Left lung (tissue), 10 donors: ENCODE results near the gene LRMDA. TPM values are rescaled to one million over a fixed set of nuclear protein-coding genes. Genes with fewer than 3 reads are reported as not detected.
A peak's percentile ranks its signal among the peaks of the same experiment; 100 is the strongest.

Experiments
- ATAC-seq: fragments of 200-7000 bp; cut with Tn5 transposase; one replicate; pipeline ENCODE4 v1.9.1; 2020; ENCODE audit warnings: moderate library complexity
- DNase-seq, 4 donors: peaks; one replicate each; pipeline ENCODE4 v3.0.0-alpha.2; 2013 to 2020
- H3K27ac ChIP-seq, 2 donors: fragments of 200-600 bp; sonication (generic) in 1 of 2; one replicate each; pipeline versions ENCODE4 v1.5.0 to v1.8.0; 2020 to 2021
- H3K27me3 ChIP-seq, 2 donors: fragments of 200-600 bp; sonication (generic) in 1 of 2; one replicate each; pipeline versions ENCODE4 v1.5.0 to v1.8.0; 2020 to 2021
- H3K36me3 ChIP-seq, 2 donors: fragments of 200-600 bp; sonication (generic) in 1 of 2; one replicate each; pipeline versions ENCODE4 v1.5.0 to v1.8.0; 2020 to 2021
- H3K4me1 ChIP-seq, 2 donors: fragments of 200-600 bp; one replicate each; pipeline ENCODE4 v1.8.0; 2021
- H3K4me3 ChIP-seq, 2 donors: fragments of 200-600 bp; sonication (generic) in 1 of 2; one replicate each; pipeline versions ENCODE4 v1.5.0 to v1.8.0; 2020 to 2021; ENCODE audit warnings: mild to moderate bottlenecking in 1 of 2
- H3K9me3 ChIP-seq, 2 donors: fragments of 200-600 bp; sonication (generic) in 1 of 2; one replicate each; pipeline versions ENCODE4 v1.5.0 to v1.8.0; 2020 to 2021
- intact Hi-C, 2 donors: fragments of 100-400 bp; cut with DNase I; formaldehyde crosslinking; loops; one replicate each; pipeline versions ENCODE4 v1.11.2 to v1.14.2; 2022
- polyA plus RNA-seq, 6 donors: library from polyadenylated mRNA; unstranded; fragments of 120-200 nt; gene quantifications; one replicate each; pipeline ENCODE4 v1.2.1, GENCODE V29; 2013; ENCODE audit not compliant: insufficient read length in 6 of 6
- total RNA-seq, 2 donors: library from RNA; stranded (reverse); fragmentation: NEBNext Ultra II Directional; extraction: Animal tissue kit (Norgen Biotek cat#: 25700); gene quantifications; one replicate each; pipeline ENCODE4 v1.2.1, GENCODE V29; 2021
- TF ChIP-seq, protein P1 (sequence below), 2 donors: fragments of 200-600 bp; sonication (generic) in 1 of 2; IDR thresholded peaks; one replicate each; pipeline versions ENCODE4 v1.5.0 to v1.8.0; 2021; ENCODE audit warnings: antibody characterized with exemption in 2 of 2
- donor health status: DM: no; HTN: yes; CAD: no.
- donor health status: DM: no; HTN: no; CAD: no.

The LRMDA gene
- total and polyA plus RNA-seq, 8 donors, result 13.9 to 23.6 (median 18.7) TPM

DNA sequence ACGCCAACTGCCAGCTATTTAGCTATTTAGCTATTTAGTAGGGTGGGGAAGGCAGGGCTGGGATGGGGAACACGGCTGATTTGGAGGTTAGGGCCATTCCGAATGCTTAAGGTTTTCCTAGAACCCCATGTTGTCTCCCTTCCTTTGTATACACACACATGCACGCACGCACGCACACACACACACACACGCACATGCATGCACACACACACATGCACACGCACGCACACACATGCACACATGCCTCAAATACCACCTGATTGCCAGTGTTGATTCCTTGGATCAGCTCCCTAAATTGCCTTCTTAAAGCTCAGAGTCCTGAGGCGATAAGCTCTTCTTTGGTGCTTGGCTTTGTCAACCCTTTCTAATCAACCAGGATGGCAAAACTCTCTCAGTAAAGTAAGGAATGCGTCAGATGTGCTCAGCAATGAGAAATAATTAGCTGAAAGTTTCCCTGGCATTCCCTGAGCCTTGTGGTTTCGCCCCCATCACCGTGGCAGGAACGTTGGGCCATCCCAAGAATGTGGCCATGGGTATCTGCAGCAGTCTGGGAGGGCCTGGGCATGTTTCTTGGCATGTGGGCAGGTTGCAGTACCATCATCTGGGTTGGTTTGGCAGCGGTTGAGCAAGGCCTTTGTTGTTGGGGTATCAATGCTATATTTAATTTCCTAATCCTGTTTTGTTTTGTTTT, 305.6 kb downstream of the LRMDA start:
- TF ChIP-seq, protein P1, sequence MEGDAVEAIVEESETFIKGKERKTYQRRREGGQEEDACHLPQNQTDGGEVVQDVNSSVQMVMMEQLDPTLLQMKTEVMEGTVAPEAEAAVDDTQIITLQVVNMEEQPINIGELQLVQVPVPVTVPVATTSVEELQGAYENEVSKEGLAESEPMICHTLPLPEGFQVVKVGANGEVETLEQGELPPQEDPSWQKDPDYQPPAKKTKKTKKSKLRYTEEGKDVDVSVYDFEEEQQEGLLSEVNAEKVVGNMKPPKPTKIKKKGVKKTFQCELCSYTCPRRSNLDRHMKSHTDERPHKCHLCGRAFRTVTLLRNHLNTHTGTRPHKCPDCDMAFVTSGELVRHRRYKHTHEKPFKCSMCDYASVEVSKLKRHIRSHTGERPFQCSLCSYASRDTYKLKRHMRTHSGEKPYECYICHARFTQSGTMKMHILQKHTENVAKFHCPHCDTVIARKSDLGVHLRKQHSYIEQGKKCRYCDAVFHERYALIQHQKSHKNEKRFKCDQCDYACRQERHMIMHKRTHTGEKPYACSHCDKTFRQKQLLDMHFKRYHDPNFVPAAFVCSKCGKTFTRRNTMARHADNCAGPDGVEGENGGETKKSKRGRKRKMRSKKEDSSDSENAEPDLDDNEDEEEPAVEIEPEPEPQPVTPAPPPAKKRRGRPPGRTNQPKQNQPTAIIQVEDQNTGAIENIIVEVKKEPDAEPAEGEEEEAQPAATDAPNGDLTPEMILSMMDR (IDR thresholded peaks at IDR 0.05), result no peak
- Histone ChIP-seq H3K36me3 (no peaks in the 10 kb centered on the region), H3K4me1 (peaks cover 0 to 5% of the 10 kb centered on the region in 2 donors), H3K4me3 (no peak overlapping the region), H3K27me3 (no peaks in the 10 kb centered on the region), H3K27ac (no peak overlapping the region), H3K9me3 (no peaks in the 10 kb centered on the region)
- peak in 1 of 4 donors; percentile 52 for DNase-seq
- intact Hi-C loops, result no loop called here
- no peak for ATAC-seq

- no peak overlapping the region for H3K27ac ChIP-seq
- no peaks in the 10 kb centered on the region for H3K9me3 ChIP-seq
- no peaks in the 10 kb centered on the region for H3K36me3 ChIP-seq
- peaks cover 0 to 5% of the 10 kb centered on the region in 2 donors for H3K4me1 ChIP-seq
- DNase-seq, result no peak
- TF ChIP-seq, protein P1 (IDR thresholded peaks at IDR 0.05), result no peak
- no peak for ATAC-seq
- H3K27me3 ChIP-seq, result no peaks in the 10 kb centered on the region
- no peak overlapping the region for H3K4me3 ChIP-seq
- intact Hi-C loops, result no loop called here
Observed at GRCh38 chr10:75737580-75737949, 306.1 kb downstream of the LRMDA start.

GRCh38 chr10:75738924-75739323, 307.5 kb downstream of the LRMDA start:
- TF ChIP-seq, protein P1 (IDR thresholded peaks at IDR 0.05), result no peak
- H3K27ac ChIP-seq, result no peak overlapping the region
- DNase-seq (no peak), ATAC-seq (no peak)
- H3K27me3 ChIP-seq, result no peaks in the 10 kb centered on the region
- no peak overlapping the region for H3K4me3 ChIP-seq
- no peaks in the 10 kb centered on the region for H3K36me3 ChIP-seq
- intact Hi-C loops, result no loop called here
- no peaks in the 10 kb centered on the region for H3K9me3 ChIP-seq
- H3K4me1 ChIP-seq, result peaks cover 0 to 3% of the 10 kb centered on the region in 2 donors

- Histone ChIP-seq H3K27me3 (no peaks in the 10 kb centered on the region), H3K4me3 (no peak overlapping the region), H3K36me3 (no peaks in the 10 kb centered on the region), H3K9me3 (no peaks in the 10 kb centered on the region), H3K4me1 (peaks cover 0 to 3% of the 10 kb centered on the region in 2 donors), H3K27ac (no peak overlapping the region)
- no peak for ATAC-seq
- TF ChIP-seq, protein P1 (IDR thresholded peaks at IDR 0.05), result no peak
- intact Hi-C loops, result no loop called here
- DNase-seq, result no peak
Observed at GRCh38 chr10:75739414-75740143, 308.2 kb downstream of the LRMDA start.

- H3K4me3 ChIP-seq, result no peak overlapping the region
- no peaks in the 10 kb centered on the region for H3K9me3 ChIP-seq
- H3K27me3 ChIP-seq, result no peaks in the 10 kb centered on the region
- peaks cover 0 to 3% of the 10 kb centered on the region in 2 donors for H3K4me1 ChIP-seq
- intact Hi-C loops, result no loop called here
- no peaks in the 10 kb centered on the region for H3K36me3 ChIP-seq
- TF ChIP-seq, protein P1 (IDR thresholded peaks at IDR 0.05), result no peak
- H3K27ac ChIP-seq, result no peak overlapping the region
- ATAC-seq, result peak; percentile 42
- no peak for DNase-seq
Observed at GRCh38 chr10:75740541-75740940, 309.1 kb downstream of the LRMDA start.
